NK-92 (cell line): ENCODE measurements around the gene FGD6.
"Not testable (repeated sequence)": the region's sequence is repeated elsewhere in the genome, so short reads cannot be mapped to it uniquely, and the experiment has no call there.

ENCODE experiments used
- DNase-seq: peaks from one replicate; lab custom pipeline; 2025; ENCODE audit not compliant: unreplicated experiment; lab: John Stamatoyannopoulos, UW

Gene FGD6

DNA sequence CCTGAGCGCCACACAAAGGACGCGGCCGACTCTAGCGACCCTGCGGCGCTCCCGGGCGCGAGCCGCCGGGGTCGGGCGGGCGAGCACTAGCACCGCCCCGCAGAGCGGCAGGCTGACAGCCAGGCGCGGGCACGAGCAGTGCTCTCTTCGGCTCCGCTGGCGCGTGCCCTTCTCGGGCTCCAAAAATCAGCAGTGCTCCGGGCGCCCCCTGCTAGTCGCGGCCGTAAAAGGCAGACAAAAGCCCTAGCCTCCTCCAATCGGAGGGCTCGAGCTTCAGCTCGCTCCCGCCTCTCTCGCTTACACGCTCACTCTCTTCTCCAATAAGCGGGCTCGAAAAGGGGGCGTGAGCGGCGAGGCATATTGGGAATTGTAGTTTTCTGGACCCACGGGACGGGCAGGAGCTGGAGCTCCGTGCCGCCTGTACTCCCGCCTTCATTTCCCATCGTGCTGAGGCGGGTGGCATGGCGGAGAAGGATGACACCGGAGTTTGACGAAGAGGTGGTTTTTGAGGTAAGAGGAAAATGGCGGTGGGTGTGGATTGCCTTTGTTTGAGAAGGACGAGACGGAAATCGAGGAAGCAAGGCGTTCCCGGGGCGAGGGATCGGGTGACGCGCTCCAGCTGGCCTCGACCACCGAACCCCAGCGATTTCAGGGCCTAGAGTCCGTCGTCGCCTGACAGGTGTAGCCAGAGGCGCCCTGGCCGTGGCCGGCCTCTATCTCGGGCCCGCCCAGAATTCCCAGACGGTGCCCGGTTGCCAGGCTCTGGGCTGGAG is at the start of gene FGD6, which contains the start of gene VEZT:
TSS of gene FGD6 (minus strand) at position 91 of the 773 bp plus-strand sequence. CDS start 227 bp downstream, outside the sequence.
TSS of gene VEZT (plus strand) at position 431 of the 773 bp plus-strand sequence. CDS start at position 475, 44 bp downstream.
- DNase-seq, result peak; percentile 93

DNA sequence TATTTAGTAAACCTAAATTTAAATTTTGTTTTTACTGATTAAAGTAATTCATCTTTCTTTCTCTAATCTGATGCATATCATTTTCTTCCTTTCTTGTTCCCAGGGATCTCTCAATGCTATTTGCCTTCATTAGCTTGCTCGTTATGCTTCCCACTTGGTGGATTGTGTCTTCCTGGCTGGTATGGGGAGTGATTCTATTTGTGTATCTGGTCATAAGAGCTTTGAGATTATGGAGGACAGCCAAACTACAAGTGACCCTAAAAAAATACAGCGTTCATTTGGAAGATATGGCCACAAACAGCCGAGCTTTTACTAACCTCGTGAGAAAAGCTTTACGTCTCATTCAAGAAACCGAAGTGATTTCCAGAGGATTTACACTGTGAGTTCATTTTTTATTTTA is 49.0 kb upstream of the FGD6 start:
- no peak for DNase-seq

DNA sequence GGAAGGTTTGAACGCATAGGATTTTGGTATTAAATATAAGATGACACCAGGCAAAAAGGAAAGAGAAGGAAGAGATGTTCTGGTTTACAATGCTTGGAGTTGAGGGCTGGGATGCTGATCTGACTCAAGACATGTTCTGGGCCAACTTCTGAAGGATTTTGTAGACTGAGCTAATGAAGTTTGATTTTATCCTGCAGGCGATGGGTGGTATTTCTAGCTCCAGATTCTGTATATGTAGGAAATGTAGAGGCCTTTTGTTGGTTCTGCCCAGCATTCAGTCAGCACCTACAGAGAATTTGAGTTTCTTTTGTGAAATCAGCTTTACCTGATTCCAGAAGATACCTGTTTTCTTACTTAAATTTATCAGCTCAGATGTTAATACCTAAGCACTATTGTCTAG is 48.5 kb upstream of the FGD6 start:
- DNase-seq, result no peak

DNA sequence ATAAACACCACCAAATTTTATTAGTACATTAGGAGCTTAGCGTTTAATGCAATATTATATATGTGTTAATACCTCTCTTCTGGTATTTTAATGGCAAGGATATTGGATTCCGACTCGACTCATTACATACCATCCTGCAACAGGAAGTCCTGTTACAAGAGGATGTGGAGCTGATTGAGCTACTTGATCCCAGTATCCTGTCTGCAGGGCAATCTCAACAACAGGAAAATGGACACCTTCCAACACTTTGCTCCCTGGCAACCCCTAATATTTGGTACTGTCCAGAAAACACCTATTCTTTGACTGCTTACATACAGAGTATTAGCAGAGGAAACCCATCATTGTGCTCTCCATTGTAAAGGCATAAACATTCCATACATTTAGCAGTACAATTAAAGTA is 45.5 kb upstream of the FGD6 start:
- no peak for DNase-seq

DNA sequence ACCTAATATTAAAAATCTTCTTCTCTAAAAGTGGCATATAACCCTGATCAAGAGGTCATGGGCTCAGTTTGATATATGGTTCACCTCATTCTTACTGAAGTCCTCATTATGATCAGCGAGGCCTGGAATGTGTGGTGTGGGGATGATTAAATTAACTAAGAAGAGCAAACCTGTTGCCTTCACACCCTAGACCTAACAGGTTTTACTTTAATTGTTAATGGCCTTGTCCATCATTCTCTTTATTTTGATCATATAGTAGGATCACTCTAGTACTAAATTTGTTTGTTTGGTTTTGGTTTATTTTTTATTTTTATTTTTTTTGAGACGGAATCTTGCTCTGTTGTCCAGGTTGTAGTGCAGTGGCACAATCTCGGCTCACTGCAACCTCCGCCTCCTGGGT is 43.8 kb upstream of the FGD6 start:
- DNase-seq, result no peak

DNA sequence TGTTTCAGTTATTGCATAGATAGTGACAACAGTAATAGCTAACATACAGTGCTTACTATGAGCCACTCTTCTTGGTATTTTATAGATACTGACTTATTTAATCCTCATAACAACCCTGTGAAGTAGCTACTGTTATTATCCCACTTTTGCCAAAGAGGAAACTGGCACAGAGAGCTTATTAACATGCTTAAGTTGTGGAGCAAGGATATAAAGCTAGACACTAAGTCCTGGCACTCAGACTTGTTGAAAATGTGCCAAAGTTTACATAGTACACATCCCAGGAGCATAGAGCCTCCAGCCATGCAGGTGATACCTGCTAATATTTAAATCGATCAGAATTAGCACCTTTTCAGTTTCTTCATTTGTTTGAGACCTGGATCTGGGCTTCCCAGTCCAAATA is 42.1 kb upstream of the FGD6 start:
- DNase-seq, result no peak

DNA sequence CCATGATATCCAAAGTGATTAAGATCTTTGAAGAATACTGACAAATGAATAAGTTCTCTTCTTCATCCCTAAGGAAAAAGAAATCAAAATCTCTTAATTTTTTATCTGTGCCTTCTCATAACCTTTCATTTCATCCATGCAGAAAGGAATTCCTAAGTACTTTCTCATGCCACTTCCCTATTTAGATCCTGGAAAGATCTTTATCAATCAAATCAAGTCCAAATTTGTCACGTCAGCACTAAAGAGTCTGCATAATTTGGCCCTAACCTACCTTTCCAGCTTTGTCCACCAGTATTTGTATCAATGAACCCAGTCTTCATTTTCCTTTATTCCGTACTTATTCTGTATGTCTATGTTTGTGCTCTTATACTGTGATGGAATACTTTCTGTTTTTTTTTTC is 41.5 kb upstream of the FGD6 start:
- no peak for DNase-seq

DNA sequence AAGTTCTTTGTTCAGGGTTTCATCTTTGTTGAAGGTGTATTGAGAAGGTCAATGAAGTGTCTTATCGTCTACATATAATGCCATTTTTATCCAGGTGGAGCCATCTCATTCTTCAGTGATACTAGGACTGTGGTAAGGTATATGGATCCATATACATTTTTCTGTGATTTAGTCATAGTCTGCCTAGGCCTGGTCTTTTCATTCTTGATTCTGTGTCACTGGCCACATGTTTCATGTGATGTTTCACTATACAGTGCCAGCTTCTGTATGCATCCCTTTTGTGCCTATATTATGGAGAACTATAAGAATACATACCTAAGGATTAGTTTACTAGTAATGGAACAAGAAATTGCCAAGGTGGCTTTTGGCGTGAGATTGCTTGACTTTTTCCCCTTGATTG is 40.9 kb upstream of the FGD6 start:
- no peak for DNase-seq

DNA sequence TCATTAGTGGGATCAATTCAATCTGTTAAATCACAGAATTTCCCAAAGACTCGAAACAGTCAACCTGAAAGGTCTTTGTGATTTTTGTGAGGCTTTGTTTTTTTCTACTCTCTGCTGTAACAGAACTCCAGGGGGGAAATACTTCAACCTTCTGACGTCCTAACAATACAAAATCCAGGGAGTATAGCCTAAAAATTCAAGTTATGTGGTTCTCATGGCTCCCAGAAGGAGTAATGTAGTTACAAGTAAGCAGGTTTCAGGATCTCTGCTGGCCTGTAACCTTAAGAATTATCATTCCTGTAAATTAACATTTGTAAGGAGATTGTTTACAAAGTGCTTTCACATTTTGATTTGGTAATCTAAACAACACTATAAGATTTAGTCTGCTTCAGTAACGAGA is 40.3 kb upstream of the FGD6 start:
- DNase-seq, result no peak

DNA sequence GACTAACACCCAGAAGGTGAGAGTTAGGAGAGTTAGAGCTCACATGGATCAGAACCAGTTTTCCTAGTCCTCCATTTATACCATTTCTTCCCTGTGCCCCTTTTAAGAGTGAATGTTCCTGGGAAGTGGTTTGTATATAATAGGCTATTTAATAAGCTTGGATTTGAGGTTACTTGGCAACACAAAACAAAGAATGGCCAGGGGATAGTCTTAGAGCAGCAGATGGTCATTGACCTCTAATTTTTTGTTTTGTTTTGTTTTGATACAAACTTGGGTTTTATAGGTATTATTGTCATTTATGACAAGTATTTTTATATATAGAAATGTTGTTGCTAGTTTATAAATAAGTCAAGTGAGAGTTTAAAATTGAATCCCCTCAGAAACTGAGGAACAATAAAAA is 36.1 kb upstream of the FGD6 start:
- DNase-seq, result no peak

DNA sequence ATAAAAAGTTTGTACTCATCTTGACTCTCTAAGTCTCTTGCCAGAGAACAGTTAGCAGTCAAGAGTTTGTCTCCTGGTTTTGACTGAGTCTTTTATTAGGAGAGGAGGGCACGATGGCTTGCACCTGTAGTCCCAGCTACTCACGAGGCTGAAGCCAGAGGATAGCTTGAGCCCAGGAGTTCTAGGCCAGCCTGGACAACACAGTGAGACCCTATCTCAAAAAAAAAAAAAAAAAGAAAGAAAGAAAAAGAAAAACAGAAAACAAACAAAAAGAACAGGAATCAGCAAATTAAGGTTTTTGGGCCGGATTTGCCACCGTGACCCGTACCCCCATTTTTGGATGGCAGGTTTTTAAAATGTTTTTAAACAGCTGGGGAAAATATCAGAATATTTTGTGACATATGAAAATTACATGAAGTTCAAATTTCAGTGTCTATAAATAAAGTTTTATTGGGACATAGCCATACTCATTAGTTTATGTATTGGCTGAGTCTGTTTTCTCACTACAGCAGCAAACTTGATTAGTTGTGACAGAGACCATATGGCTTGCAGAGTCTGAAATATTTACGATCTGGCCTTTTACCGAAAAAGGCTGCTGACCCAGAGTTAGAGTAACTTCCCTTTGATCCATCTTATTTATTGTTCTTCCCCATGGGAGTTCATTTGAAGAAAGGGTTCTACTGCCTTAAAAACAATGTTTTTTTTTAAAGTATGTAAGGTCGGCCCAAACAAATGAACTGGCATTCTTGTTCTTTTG is 31.5 kb upstream of the FGD6 start:
- no peak for DNase-seq

DNA sequence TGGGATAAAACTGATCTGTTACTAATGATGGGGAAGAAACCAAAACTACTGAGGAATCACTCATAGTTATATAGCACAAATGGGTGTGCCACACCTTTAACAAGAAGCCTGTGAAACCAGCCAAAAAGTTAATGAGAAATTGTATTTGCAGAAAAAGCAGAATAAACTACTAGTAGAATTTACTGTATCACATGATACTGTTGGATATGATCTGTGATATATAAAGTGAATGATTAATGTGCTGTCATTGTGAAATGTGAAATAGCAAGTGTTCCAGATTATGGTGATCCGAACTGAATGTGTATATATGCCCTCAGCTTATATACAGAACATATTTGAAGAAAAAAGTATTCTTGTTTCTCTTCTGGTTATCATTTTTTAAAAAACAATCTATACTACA is 30.8 kb upstream of the FGD6 start:
- no peak for DNase-seq

DNA sequence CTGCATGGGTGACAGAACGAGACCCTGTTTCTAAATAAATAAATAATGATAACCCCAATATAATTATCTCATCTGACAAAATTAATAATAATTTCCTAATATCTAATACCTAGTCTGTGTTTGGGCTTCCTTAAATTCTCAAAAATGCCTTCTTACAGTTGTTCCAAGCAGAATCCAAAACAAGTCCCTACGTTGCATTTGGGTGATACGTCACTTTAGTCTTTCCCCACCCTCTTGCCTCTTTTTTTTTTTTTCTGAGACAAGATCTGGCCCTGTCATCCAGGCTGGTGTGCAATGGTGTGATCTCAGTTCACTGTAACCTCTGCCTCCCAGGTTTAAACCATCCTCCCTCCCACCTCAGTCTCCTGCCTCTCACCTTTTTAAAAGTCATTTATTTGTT is 27.1 kb upstream of the FGD6 start:
- DNase-seq, result no peak

DNA sequence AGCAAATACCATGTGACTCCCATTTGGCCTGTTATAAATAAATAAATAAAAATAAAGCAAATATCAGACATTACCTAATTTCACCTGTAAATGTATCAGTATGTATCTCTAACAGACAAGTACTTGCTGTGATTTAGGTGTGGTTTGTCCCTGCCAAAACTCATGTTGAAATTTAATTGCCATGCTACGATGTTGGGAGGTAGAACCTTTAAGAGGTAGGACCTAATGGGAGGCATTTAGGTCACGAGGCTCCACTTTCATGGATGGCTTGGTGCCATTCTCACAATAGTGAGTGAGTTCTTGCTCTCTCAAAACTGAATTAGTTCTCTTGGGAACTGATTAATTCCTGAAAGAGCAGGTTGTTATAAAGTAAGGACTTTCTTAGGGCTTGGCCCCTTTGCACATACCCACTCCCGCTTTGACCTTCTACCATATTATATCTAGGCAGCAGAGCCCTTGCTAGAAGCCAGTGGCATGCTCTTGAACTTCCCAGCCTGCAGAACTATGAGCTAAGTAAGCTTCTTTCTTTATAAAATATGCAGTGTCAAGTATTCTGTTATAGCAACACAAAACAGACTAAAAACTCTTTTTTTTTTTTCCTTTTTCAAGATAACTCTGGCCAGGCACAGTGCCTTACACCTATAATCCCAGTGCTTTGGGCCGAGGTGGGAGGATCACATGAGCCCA is 26.4 kb upstream of the FGD6 start:
- DNase-seq, result no peak

DNA sequence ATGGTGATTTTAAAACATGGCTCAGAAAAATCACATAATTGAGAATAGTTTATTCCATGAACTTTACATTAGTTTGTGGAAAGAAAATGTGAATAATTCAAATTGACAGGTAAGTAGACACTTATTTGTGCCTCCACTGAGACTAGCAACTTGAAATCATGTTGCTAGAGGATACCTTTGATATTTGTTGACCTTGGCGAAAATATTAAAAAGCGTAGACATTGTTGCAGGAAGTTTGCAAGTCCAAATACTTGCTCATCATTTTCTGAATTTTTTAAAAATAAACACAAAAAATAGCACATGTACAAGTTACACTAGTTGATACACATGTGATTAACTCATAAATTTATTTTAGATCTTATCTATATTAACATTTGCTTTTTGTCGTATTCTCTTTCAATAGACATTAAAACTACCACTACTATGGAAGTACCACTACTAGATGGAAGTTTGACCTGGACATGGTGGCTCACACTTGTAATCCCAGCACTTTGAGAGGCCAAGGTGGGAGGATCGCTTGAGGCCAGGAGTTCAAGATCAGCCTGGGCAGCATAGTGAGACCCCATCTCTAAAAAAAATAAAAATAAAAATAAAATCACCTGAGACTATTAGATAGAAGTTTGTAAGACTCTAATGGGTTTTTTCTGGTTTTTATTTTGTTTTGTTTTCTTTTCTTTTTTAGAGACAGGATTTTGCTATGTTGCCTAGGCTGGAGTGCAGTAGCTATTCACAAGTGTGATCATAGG is 24.7 kb upstream of the FGD6 start:
- DNase-seq, result no peak

DNA sequence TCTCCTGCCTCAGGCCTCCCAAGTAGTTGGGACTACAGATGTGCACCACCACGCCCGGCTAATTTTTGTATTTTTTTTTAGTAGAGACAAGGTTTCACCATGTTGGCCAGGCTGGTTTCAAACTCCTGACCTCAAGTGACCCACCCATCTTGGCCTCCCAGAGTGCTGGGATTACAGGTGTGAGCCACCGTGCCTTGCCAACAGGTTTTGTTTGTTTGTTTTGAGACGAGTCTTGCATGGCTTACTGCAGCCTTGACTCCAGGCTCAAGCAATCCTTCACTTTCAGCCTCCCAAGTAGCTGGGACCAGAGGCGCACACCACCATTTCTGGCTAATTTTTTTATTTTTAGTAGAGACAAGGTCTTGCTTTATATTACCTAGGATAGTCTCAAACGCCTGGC is 23.9 kb upstream of the FGD6 start:
- not testable (repeated sequence) for DNase-seq

DNA sequence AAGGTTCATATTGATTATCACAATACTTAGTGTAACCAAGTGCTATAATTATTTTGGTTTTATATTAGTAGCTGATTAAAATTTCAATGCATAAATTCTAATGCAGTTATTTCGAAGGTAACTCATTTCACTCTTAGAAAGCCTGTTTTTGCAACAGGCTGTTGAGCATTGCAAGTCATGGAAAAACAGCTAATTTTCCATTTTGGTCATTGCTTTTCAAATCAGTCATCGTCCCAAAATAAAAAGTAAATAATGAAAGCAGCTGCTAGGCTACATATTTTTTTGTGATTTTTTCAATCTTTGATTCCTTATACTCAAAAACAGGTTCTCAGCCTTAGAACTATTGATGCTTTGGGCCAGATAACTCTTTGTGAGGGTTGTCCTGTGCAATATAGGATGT is 23.3 kb upstream of the FGD6 start:
- no peak for DNase-seq

DNA sequence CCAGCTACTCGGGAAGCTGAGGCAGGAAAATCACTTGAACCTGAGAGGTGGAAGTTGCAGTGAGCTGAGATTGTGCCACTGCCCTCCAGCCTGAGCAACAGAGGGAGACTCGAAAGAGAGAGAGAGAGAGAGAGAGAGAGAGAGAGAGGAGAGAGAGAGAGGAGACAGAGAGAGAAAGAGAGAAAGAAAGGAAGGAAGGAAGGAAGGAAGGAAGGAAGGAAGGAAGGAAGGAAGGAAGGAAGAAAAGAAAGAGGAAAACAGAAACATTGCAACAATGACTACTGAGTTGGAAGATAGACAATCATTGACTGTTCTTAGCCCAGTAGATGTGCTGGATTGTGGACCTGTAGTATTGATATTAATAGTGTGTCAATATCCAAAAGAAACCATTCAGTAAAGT is 22.6 kb upstream of the FGD6 start:
- DNase-seq, result not testable (repeated sequence)

DNA sequence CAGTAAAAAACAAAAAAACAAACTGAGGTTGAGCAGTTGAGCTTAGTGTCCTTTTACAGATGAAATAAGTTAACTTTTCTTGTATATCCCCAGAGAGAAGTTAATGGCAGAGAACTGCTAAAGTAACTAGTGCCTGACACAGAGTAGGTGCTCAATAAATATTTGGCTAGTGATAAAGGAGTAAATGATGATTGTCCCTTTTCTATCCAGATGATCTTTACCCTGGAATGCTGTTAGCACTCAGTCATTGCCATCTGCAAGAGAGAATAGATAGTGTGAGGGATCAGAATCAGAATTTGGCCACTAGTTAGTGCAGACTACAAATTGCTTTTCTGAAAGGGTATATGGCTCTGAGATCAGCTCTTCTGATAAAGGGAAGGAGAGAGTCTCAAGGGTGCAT is 21.9 kb upstream of the FGD6 start:
- DNase-seq, result no peak

DNA sequence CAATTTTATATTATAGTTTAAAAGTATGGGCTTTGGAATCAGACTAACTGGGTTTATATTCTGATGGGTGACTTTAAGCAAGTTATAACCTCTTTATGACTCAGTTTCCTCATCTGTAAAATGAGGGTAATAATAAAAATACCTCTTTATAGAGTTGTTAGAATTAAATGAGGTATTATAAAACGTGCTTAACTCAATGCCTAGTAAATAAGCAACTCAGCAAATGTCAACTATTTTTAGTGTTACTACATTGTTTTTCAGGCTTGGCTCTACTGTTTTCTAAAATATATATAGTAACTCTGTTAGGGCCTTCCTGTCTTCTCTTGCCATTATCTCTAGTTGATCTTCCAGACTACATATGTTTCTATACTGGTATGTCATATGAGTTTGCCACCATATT is 20.9 kb upstream of the FGD6 start:
- DNase-seq, result no peak

DNA sequence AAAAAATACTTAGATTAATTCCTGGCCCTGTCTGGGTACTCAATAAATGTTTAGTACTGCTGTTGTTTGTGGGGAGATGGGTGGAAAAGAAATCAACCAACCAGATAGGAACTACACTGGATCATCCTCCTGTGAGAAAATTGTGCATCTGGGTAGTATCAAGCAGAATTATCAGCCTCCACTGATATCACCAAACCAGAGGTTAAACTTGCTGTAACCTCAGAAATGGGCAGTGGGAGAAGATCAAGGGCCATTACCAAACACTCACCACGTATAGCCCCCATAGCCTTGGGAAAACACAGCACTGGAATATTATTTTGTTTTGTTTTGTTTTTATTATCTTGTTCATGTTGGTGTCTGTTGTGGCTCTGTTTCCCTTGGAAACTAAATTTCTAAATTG is 20.0 kb upstream of the FGD6 start:
- no peak for DNase-seq
